ENCODE measurements around the gene HSD11B1L.

GRCh38 chr19:5696196-5697021 is 15.6 kb downstream of the HSD11B1L start:
- TF ChIP-seq CTCF (IDR thresholded peaks at IDR 0.05): no peak
- TF ChIP-seq POLR2A (IDR thresholded peaks at IDR 0.05): no peak

Measured in esophagus squamous epithelium (tissue), 4 donors.